HL-60 (cell line): Measurements from ENCODE around the gene TMEM150A.

ENCODE experiments used
- DNase-seq, 2 experiments: peaks; one replicate each; pipeline ENCODE4 v3.0.0-alpha.2; 2010 to 2020; ENCODE audit warnings: low read depth in 1 of 2, low spot score in 1 of 2
- H3K27ac ChIP-seq: fragments of 250-450 bp; sonication (Bioruptor Pico); replicated peaks from 2 replicates; pipeline ENCODE4 v1.5.1; 2020; ENCODE audit warnings: mild to moderate bottlenecking, moderate library complexity
- H3K27me3 ChIP-seq: fragments of 250-450 bp; sonication (Bioruptor Pico); 2 replicates; pipeline ENCODE4 v1.5.1; 2021; ENCODE audit warnings: mild to moderate bottlenecking, moderate library complexity; ENCODE audit not compliant: insufficient read depth, poor library complexity, severe bottlenecking
- H3K4me3 ChIP-seq: replicated peaks from 2 replicates; pipeline ENCODE4 v1.5.1; 2011; ENCODE audit warnings: mild to moderate bottlenecking, control low read depth, low read length; ENCODE audit not compliant: insufficient read depth
- CTCF ChIP-seq: IDR thresholded peaks from one replicate; pipeline ENCODE4 v1.5.1; 2011; ENCODE audit warnings: low read length, control low read depth, inconsistent platforms; ENCODE audit not compliant: insufficient read depth
- GABPA ChIP-seq: IDR thresholded peaks from 2 replicates; pipeline ENCODE4 v1.6.1; 2012; ENCODE audit warnings: low read depth
- POLR2AphosphoS5 ChIP-seq: IDR thresholded peaks from 2 replicates; pipeline ENCODE4 v1.6.1; 2012; ENCODE audit warnings: low read depth
- REST ChIP-seq: IDR thresholded peaks from 2 replicates; pipeline ENCODE4 v1.6.1; 2012; ENCODE audit warnings: low read depth; ENCODE audit not compliant: insufficient replicate concordance
- SPI1 ChIP-seq: IDR thresholded peaks from 2 replicates; pipeline ENCODE4 v1.6.1; 2012; ENCODE audit warnings: low read depth, mild to moderate bottlenecking, borderline replicate concordance

The TMEM150A gene

GRCh38 chr2:85557130-85557529 lies 45.4 kb downstream of the TMEM150A start:
- no peak overlapping the region for H3K4me3 ChIP-seq
- DNase-seq, result no peak
- H3K27me3 ChIP-seq, result no peaks in the 10 kb centered on the region
- no peak overlapping the region for H3K27ac ChIP-seq
- TF ChIP-seq GABPA (no peak), REST (no peak)

DNA sequence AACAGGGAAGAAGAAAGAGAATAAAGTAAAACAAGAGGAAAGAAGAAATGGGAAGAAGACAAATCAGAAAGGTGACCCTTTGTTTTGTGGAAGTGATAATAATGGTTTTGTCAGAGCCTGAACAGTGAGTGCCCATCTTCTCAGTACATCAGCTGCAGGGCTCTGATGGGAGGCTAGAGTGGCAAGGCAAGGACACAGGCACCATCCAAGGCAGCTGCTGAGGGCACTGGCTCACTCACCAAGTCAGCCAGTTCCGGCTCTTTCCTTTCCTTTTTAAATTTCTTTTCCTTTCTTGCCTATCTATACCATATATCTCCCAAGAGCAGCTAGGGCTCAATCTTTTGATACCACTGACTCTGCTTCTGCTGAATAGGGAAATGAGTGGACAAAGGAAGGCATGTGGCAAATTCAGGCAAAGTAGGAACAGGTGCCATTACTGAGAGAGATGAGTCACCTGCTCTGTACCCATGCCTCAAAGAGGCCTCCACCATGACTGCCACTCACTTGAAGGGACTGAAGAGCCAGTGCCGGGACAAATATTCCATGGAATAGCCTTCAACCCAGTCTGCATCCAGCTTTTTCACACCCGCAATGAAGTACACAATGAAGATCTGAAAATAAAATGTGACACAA lies 47.4 kb downstream of the TMEM150A start:
- no peak overlapping the region for H3K4me3 ChIP-seq
- no peak overlapping the region for H3K27ac ChIP-seq
- DNase-seq, result no peak
- H3K27me3 ChIP-seq, result no peaks in the 10 kb centered on the region
- TF ChIP-seq POLR2AphosphoS5 (no peak), CTCF (no peak), SPI1 (no peak), GABPA (no peak), REST (no peak)

GRCh38 chr2:85553184-85553583 lies 49.3 kb downstream of the TMEM150A start:
- no peak for DNase-seq
- no peak overlapping the region for H3K27ac ChIP-seq
- H3K27me3 ChIP-seq, result no peaks in the 10 kb centered on the region
- H3K4me3 ChIP-seq, result no peak overlapping the region
- TF ChIP-seq CTCF (no peak), POLR2AphosphoS5 (no peak), REST (no peak), SPI1 (no peak), GABPA (no peak)
